Cardiac septum (tissue), 1 donor: ENCODE measurements around the gene TNFRSF18. TPM values are rescaled to one million over a fixed set of nuclear protein-coding genes. Genes with fewer than 3 reads are reported as not detected.
"Not testable (repeated sequence)": the region's sequence is repeated elsewhere in the genome, so short reads cannot be mapped to it uniquely, and the experiment has no call there.

ENCODE experiments used
- DNase-seq: peaks from one replicate; pipeline ENCODE4 v3.0.0-alpha.2; 2020; ENCODE audit warnings: low spot score
- intact Hi-C: fragments of 100-400 bp; cut with DNase I; formaldehyde crosslinking; loops from one replicate; pipeline ENCODE4 v1.14.0; 2022
- long read RNA-seq: library from polyadenylated mRNA; unstranded; transcript quantifications from one replicate; pipeline ENCODE4 v2.0.0, GENCODE V29; 2021
- total RNA-seq: library from RNA; stranded (reverse); fragmentation: NEBNext Ultra II Directional; extraction: Animal tissue kit (Norgen Biotek cat#: 25700); gene quantifications from one replicate; pipeline ENCODE4 v1.2.1, GENCODE V29; 2021
- donor health status: DM: no; HTN: no; CAD: no.

The TNFRSF18 gene
- 0.19 TPM for total RNA-seq
- long read RNA-seq: 0 reads

- no peak for DNase-seq
- intact Hi-C loops: loop anchor here (5.0 kb wide), 1 partner anchor 74 kb away; no protein-coding TSS in a partner anchor
Measured at GRCh38 chr1:1206376-1206965, at the start of gene TNFRSF18. Gene TNFRSF18 (minus strand): TSS chr1:1206592. CDS start chr1:1206571, 21 bp downstream.

GRCh38 chr1:1255611-1256010 is 49.2 kb upstream of the TNFRSF18 start:
- intact Hi-C loops: no loop called here
- no peak for DNase-seq

GRCh38 chr1:1255078-1255477 is 48.7 kb upstream of the TNFRSF18 start:
- intact Hi-C loops: no loop called here
- no peak for DNase-seq

- intact Hi-C loops: no loop called here
- DNase-seq: no peak
Measured at GRCh38 chr1:1254667-1254998, 48.2 kb upstream of the TNFRSF18 start.

DNA sequence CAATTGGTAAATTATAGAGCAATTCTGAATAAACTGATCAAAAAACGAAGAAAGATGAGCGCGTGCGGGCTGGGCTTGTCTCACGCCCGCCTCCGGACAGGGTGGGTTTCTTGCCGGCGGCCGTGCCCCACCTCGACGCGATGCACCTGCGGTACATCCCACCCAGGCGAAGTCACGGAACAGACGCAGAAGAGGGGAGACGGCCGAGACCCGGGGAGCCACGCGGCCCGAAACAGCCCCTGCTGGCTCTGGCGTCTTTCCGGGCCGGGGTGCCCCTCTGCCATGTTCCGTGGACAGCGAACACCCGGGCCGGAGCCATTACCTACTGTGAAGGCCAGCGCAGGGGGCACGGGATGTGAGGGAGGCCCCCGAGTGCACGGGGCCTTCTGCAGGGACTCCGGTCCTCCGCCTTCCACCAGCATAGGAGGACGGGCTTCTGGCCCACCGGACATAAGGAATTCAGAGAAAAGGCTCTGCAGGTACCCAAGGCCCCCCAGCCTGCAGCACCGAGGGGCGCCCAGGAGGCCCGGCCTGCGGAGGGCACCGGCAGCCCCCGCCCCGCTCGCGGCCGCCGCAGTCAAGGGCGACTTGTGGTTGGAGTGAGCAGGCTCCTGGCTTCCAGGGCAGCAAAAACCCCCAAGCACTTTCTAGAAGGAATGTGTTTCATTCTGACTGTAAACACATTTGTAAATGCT is 47.7 kb upstream of the TNFRSF18 start:
- intact Hi-C loops: no loop called here
- DNase-seq: no peak

GRCh38 chr1:1253314-1253713 is 46.9 kb upstream of the TNFRSF18 start:
- no peak for DNase-seq
- intact Hi-C loops: no loop called here

DNA sequence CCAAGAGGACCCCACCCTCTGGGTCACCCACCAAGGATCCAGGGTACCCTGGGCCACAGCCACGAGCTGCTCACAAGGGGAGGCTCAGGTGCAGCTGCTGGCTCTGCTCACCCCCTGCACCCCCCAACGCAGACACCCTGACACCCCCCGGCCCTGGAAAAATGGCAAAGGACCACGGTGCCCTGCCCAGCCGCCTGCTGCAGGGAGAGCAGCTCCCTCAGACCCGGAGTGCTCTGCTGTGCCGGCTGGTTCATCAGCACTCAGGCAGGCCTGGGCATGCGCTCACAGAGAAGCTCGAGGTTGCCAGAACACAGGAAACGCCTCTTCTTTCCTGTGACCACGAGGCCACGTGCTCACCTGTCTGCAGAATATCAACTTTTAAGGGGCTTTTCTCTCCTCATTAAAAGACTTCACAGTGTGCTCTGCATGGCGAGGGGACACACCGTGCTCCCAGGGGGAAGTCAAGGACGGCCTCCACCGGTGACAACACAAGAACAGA is 44.4 kb upstream of the TNFRSF18 start:
- intact Hi-C loops: loop anchor here (2.0 kb wide), 1 partner anchor 128 kb away; no protein-coding TSS in a partner anchor
- DNase-seq: no peak

GRCh38 chr1:1248009-1248913 is 41.9 kb upstream of the TNFRSF18 start:
- DNase-seq, intact Hi-C loops: not testable (repeated sequence)

DNA sequence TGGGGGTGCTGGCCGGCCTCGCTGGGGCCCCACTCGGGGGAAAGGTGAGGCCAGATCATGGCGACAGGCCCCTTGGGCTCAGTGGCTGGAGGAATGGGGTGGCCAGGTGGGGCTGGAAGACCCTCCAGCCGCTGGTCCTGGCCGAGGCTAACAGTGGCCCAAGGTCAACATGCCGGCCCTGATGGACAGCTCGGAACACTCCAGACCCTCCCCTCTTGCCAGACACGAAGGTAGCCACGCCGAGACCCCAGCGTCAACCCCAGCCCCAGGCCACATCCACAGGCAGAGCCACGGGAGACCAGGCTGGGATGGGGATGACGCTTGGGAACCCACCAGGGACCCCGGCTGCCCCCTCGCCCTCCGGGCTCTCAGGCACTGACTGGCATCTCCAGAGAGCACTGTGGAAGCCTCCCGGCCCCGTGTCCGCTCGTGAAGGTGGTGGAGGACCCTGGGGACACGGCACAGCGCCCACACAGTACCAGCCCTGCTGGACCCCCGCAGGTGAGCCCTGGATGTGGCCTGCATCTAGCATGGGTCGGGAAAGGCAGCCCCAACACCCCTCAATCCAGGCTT is 41.0 kb upstream of the TNFRSF18 start:
- intact Hi-C loops: no loop called here
- DNase-seq: no peak

GRCh38 chr1:1246577-1247340 is 40.4 kb upstream of the TNFRSF18 start, which contains the start of gene C1QTNF12:
Gene C1QTNF12 (minus strand): TSS chr1:1246722. CDS start chr1:1246690, 32 bp downstream.
- no peak for DNase-seq
- intact Hi-C loops: no loop called here

GRCh38 chr1:1245817-1246576 is 39.6 kb upstream of the TNFRSF18 start:
- no peak for DNase-seq
- intact Hi-C loops: no loop called here

- intact Hi-C loops: no loop called here
- no peak for DNase-seq
Measured at GRCh38 chr1:1245178-1245816, 38.9 kb upstream of the TNFRSF18 start.

GRCh38 chr1:1244192-1244811 is 37.9 kb upstream of the TNFRSF18 start:
- intact Hi-C loops: no loop called here
- DNase-seq: no peak

GRCh38 chr1:1243807-1244191 is 37.4 kb upstream of the TNFRSF18 start:
- intact Hi-C loops: no loop called here
- no peak for DNase-seq

DNA sequence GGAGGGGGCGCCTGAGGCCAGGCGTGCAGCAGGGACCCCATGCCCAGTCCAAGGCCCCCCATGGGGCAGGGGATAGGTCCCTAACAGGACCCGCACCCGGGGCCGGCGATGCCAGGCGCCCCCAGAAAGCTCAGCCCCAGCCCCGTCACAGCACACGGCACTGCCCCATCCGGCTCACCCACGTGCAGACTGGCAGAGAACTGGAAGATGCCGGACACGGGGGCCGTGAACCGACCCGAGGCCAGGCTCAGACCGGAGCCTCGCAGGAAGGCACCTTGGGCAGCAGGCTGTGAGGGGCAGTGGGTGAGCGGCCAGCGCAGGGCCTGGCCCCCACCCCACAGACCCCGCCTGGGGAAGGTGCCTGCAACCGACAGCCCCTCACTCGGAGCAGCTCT is 36.9 kb upstream of the TNFRSF18 start:
- no peak for DNase-seq
- intact Hi-C loops: no loop called here

- intact Hi-C loops: no loop called here
- no peak for DNase-seq
Measured at GRCh38 chr1:1242461-1243265, 36.3 kb upstream of the TNFRSF18 start.
